Hepatocyte (in vitro differentiated cells): ENCODE results near the gene FOSL2. TPM values are rescaled to one million over a fixed set of nuclear protein-coding genes. Genes with fewer than 3 reads are reported as not detected.

Experiments used
- DNase-seq: peaks from one replicate; pipeline ENCODE4 v3.0.0-alpha.2; 2016; ENCODE audit warnings: low spot score
- H2AFZ ChIP-seq: fragments of 200-600 bp; sonication (generic); 2 replicates; pipeline ENCODE4 v1.6.0; 2016; ENCODE audit warnings: antibody characterized with exemption, mild to moderate bottlenecking
- H3K27ac ChIP-seq: fragments of 200-600 bp; sonication (generic); 2 replicates; pipeline ENCODE4 v1.5.1; 2016; ENCODE audit warnings: mild to moderate bottlenecking
- H3K27me3 ChIP-seq: fragments of 200-600 bp; sonication (generic); 2 replicates; pipeline ENCODE4 v1.6.1; 2016
- H3K36me3 ChIP-seq: fragments of 200-600 bp; sonication (generic); replicated peaks from 2 replicates; pipeline ENCODE4 v1.5.1; 2016; ENCODE audit warnings: low read depth; ENCODE audit not compliant: insufficient read depth
- H3K4me1 ChIP-seq: fragments of 200-600 bp; sonication (generic); 2 replicates; pipeline ENCODE4 v1.5.1; 2016; ENCODE audit warnings: mild to moderate bottlenecking, moderate library complexity; ENCODE audit not compliant: insufficient read depth
- H3K4me2 ChIP-seq: fragments of 200-600 bp; sonication (generic); 2 replicates; pipeline ENCODE4 v1.6.0; 2016
- H3K4me3 ChIP-seq: fragments of 200-600 bp; sonication (generic); 2 replicates; pipeline ENCODE4 v1.5.1; 2016; ENCODE audit warnings: mild to moderate bottlenecking
- H3K79me2 ChIP-seq: fragments of 200-600 bp; sonication (generic); 2 replicates; pipeline ENCODE4 v1.6.0; 2017; ENCODE audit warnings: mild to moderate bottlenecking
- H3K9me2 ChIP-seq: fragments of 200-600 bp; sonication (generic); replicated peaks from 2 replicates; pipeline ENCODE4 v1.6.0; 2017; ENCODE audit warnings: mild to moderate bottlenecking; ENCODE audit not compliant: insufficient read depth
- H3K9me3 ChIP-seq: fragments of 200-600 bp; sonication (generic); 2 replicates; pipeline ENCODE4 v1.5.1; 2016; ENCODE audit warnings: low read depth, mild to moderate bottlenecking
- H4K20me1 ChIP-seq: fragments of 200-600 bp; sonication (generic); 2 replicates; pipeline ENCODE4 v1.6.0; 2016; ENCODE audit warnings: mild to moderate bottlenecking; ENCODE audit not compliant: insufficient read depth, poor library complexity, severe bottlenecking
- CTCF ChIP-seq: fragments of 200-600 bp; sonication (generic); IDR thresholded peaks from 2 replicates; pipeline ENCODE4 v1.5.1; 2016; ENCODE audit warnings: antibody characterized with exemption, mild to moderate bottlenecking; ENCODE audit not compliant: poor library complexity
- EZH2 ChIP-seq: fragments of 200-600 bp; sonication (generic); IDR thresholded peaks from 2 replicates; pipeline ENCODE4 v1.6.1; 2016; ENCODE audit warnings: antibody characterized with exemption, mild to moderate bottlenecking, borderline replicate concordance
- EZH2phosphoT487 ChIP-seq: fragments of 200-600 bp; sonication (generic); IDR thresholded peaks from one replicate; pipeline ENCODE4 v1.6.1; 2018; ENCODE audit warnings: antibody characterized with exemption, mild to moderate bottlenecking, low read depth, moderate library complexity; ENCODE audit not compliant: unreplicated experiment, severe bottlenecking
- WGBS: methylation state at CpG from one replicate; pipeline ENCODE4 v1.1.6; 2016; ENCODE audit warnings: low lambda C conversion rate; ENCODE audit errors: missing lambda C conversion rate; 5-methylcytosine and 5-hydroxymethylcytosine counted together
- polyA plus RNA-seq: library from polyadenylated mRNA; unstranded; fragments of >200 nt; fragmentation: Nextera tagmentation; extraction: Ambion mirVana; gene quantifications from 2 replicates; pipeline ENCODE4 v1.2.1, GENCODE V29; 2016
- total RNA-seq: library from RNA; depleted of rRNA; stranded (reverse); fragments of >200 nt; gene quantifications from 2 replicates; pipeline ENCODE4 v1.2.3, GENCODE V29; 2014

The FOSL2 gene
- total and polyA plus RNA-seq, 2 experiments from 2014 or later, result 91.1 to 148 TPM

DNA sequence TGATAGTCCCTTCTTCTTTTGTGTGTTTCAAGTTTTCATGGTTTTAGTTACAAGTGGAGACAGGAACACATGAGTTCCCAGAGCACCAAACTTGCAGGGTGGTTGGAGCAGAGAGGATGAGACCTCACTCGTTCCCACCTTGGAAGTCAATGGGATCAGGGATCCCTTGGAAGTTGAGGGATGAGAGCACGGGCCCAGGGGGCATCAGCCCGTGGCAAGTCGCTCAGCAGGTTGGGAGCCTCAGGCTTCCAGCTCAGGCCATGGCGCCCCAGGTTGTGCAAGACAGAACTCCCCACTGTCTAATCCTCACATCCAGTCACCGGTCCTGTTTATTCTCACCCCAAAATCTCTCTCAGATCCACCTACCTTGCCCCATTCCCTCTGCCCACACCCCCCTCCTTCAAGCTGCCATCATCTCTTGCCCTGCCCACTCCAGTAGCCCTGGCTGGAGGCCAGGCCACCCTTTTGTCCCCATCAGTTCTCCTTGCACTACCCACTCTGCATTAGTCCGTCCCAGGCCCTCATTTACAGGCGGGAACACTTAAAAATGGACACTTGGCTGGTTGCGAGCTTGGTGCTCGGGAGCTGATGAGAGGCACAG is 37.6 kb upstream of the FOSL2 start:
- no peaks in the 10 kb centered on the region for H3K36me3 ChIP-seq
- no peak overlapping the region for H3K4me3 ChIP-seq
- H2AFZ ChIP-seq, result no peak overlapping the region
- no peak for TF ChIP-seq EZH2
- no peak for TF ChIP-seq EZH2phosphoT487
- no peak for TF ChIP-seq CTCF
- no peaks in the 10 kb centered on the region for H3K9me2 ChIP-seq
- H3K4me2 ChIP-seq, result no peak overlapping the region
- H3K4me1 ChIP-seq, result peaks cover 44% of the 10 kb centered on the region
- 93% methylated on average over 10 of the region's 10 CpGs for WGBS
- H3K27me3 ChIP-seq, result no peaks in the 10 kb centered on the region
- H3K79me2 ChIP-seq, result no peaks in the 10 kb centered on the region
- no peaks in the 10 kb centered on the region for H3K9me3 ChIP-seq
- DNase-seq, result no peak
- H4K20me1 ChIP-seq, result no peaks in the 10 kb centered on the region
- peak overlapping the region; percentile 99 for H3K27ac ChIP-seq

DNA sequence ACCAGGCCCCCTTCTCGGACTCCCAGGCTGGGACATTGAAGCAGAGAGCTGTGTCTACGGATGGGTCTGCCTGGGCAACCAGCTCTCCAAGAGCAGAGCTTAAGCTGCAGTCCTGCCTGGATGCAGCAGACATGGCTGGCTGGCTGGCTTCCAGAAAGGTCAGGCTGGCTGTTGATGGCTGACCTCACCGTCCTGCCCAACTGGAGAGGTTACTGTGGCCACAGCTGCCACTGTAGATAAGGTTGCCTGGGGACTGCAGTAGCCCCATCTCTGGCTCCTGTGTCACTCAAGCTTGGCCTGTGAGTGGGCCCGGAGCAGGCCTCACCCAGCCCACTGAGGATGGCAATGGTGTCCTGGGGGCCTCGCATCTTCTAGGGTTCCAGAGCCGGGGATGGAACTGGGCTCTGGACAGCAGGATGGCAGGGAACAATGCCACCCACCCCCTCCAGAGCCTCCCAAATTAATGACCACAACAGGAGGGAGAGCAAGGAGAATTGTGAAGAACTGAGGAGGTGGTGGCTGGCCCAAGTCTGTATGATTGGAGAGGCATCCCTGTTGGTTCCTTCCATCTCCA is 37.0 kb upstream of the FOSL2 start:
- H3K79me2 ChIP-seq, result no peaks in the 10 kb centered on the region
- WGBS, result 84% methylated on average over 6 of the region's 6 CpGs
- H3K9me2 ChIP-seq, result no peaks in the 10 kb centered on the region
- DNase-seq, result peak; percentile 50
- no peaks in the 10 kb centered on the region for H3K9me3 ChIP-seq
- H3K36me3 ChIP-seq, result no peaks in the 10 kb centered on the region
- no peaks in the 10 kb centered on the region for H3K27me3 ChIP-seq
- H3K4me3 ChIP-seq, result no peak overlapping the region
- peak overlapping the region; percentile 99 for H3K27ac ChIP-seq
- TF ChIP-seq EZH2phosphoT487 (no peak), EZH2 (no peak), CTCF (no peak)
- peaks cover 44% of the 10 kb centered on the region for H3K4me1 ChIP-seq
- no peak overlapping the region for H2AFZ ChIP-seq
- no peaks in the 10 kb centered on the region for H4K20me1 ChIP-seq
- peak overlapping the region; percentile 58 for H3K4me2 ChIP-seq

- no peak for TF ChIP-seq EZH2phosphoT487
- Histone ChIP-seq H3K79me2 (no peaks in the 10 kb centered on the region), H3K4me1 (peaks cover 44% of the 10 kb centered on the region), H3K9me3 (no peaks in the 10 kb centered on the region), H3K27me3 (no peaks in the 10 kb centered on the region), H3K4me3 (no peak overlapping the region), H4K20me1 (no peaks in the 10 kb centered on the region), H3K4me2 (peak overlapping the region; percentile 58), H3K27ac (peak overlapping the region; percentile 99), H2AFZ (peak overlapping the region; percentile 43), H3K9me2 (no peaks in the 10 kb centered on the region), H3K36me3 (no peaks in the 10 kb centered on the region)
- 57% methylated on average over 17 of the region's 17 CpGs for WGBS
- peak; percentile 87 for DNase-seq
Measured at GRCh38 chr2:28356095-28356911, 36.4 kb upstream of the FOSL2 start.

- Histone ChIP-seq H3K4me3 (no peak overlapping the region), H3K79me2 (no peaks in the 10 kb centered on the region), H3K9me3 (no peaks in the 10 kb centered on the region), H3K4me1 (peaks cover 41% of the 10 kb centered on the region), H3K9me2 (no peaks in the 10 kb centered on the region), H3K4me2 (no peak overlapping the region), H4K20me1 (no peaks in the 10 kb centered on the region), H3K27ac (peak overlapping the region; percentile 99), H2AFZ (no peak overlapping the region), H3K36me3 (no peaks in the 10 kb centered on the region), H3K27me3 (no peaks in the 10 kb centered on the region)
- no peak for DNase-seq
- no peak for TF ChIP-seq EZH2phosphoT487
- TF ChIP-seq EZH2, result no peak
- TF ChIP-seq CTCF, result no peak
- 96% methylated on average over 5 of the region's 5 CpGs for WGBS
Measured at GRCh38 chr2:28357055-28357454, 35.6 kb upstream of the FOSL2 start.
